Hepatocyte (in vitro differentiated cells): ENCODE results near the gene TRPM1. TPM values are rescaled to one million over a fixed set of nuclear protein-coding genes. Genes with fewer than 3 reads are reported as not detected.

Experiments used
- DNase-seq: peaks from one replicate; pipeline ENCODE4 v3.0.0-alpha.2; 2016; ENCODE audit warnings: low spot score
- H2AFZ ChIP-seq: fragments of 200-600 bp; sonication (generic); 2 replicates; pipeline ENCODE4 v1.6.0; 2016; ENCODE audit warnings: antibody characterized with exemption, mild to moderate bottlenecking
- H3K27ac ChIP-seq: fragments of 200-600 bp; sonication (generic); 2 replicates; pipeline ENCODE4 v1.5.1; 2016; ENCODE audit warnings: mild to moderate bottlenecking
- H3K27me3 ChIP-seq: fragments of 200-600 bp; sonication (generic); 2 replicates; pipeline ENCODE4 v1.6.1; 2016
- H3K36me3 ChIP-seq: fragments of 200-600 bp; sonication (generic); replicated peaks from 2 replicates; pipeline ENCODE4 v1.5.1; 2016; ENCODE audit warnings: low read depth; ENCODE audit not compliant: insufficient read depth
- H3K4me1 ChIP-seq: fragments of 200-600 bp; sonication (generic); 2 replicates; pipeline ENCODE4 v1.5.1; 2016; ENCODE audit warnings: mild to moderate bottlenecking, moderate library complexity; ENCODE audit not compliant: insufficient read depth
- H3K4me2 ChIP-seq: fragments of 200-600 bp; sonication (generic); 2 replicates; pipeline ENCODE4 v1.6.0; 2016
- H3K4me3 ChIP-seq: fragments of 200-600 bp; sonication (generic); 2 replicates; pipeline ENCODE4 v1.5.1; 2016; ENCODE audit warnings: mild to moderate bottlenecking
- H3K79me2 ChIP-seq: fragments of 200-600 bp; sonication (generic); 2 replicates; pipeline ENCODE4 v1.6.0; 2017; ENCODE audit warnings: mild to moderate bottlenecking
- H3K9me2 ChIP-seq: fragments of 200-600 bp; sonication (generic); replicated peaks from 2 replicates; pipeline ENCODE4 v1.6.0; 2017; ENCODE audit warnings: mild to moderate bottlenecking; ENCODE audit not compliant: insufficient read depth
- H3K9me3 ChIP-seq: fragments of 200-600 bp; sonication (generic); 2 replicates; pipeline ENCODE4 v1.5.1; 2016; ENCODE audit warnings: low read depth, mild to moderate bottlenecking
- H4K20me1 ChIP-seq: fragments of 200-600 bp; sonication (generic); 2 replicates; pipeline ENCODE4 v1.6.0; 2016; ENCODE audit warnings: mild to moderate bottlenecking; ENCODE audit not compliant: insufficient read depth, poor library complexity, severe bottlenecking
- CTCF ChIP-seq: fragments of 200-600 bp; sonication (generic); IDR thresholded peaks from 2 replicates; pipeline ENCODE4 v1.5.1; 2016; ENCODE audit warnings: antibody characterized with exemption, mild to moderate bottlenecking; ENCODE audit not compliant: poor library complexity
- EZH2 ChIP-seq: fragments of 200-600 bp; sonication (generic); IDR thresholded peaks from 2 replicates; pipeline ENCODE4 v1.6.1; 2016; ENCODE audit warnings: antibody characterized with exemption, mild to moderate bottlenecking, borderline replicate concordance
- EZH2phosphoT487 ChIP-seq: fragments of 200-600 bp; sonication (generic); IDR thresholded peaks from one replicate; pipeline ENCODE4 v1.6.1; 2018; ENCODE audit warnings: antibody characterized with exemption, mild to moderate bottlenecking, low read depth, moderate library complexity; ENCODE audit not compliant: unreplicated experiment, severe bottlenecking
- WGBS: methylation state at CpG from one replicate; pipeline ENCODE4 v1.1.6; 2016; ENCODE audit warnings: low lambda C conversion rate; ENCODE audit errors: missing lambda C conversion rate; 5-methylcytosine and 5-hydroxymethylcytosine counted together
- polyA plus RNA-seq: library from polyadenylated mRNA; unstranded; fragments of >200 nt; fragmentation: Nextera tagmentation; extraction: Ambion mirVana; gene quantifications from 2 replicates; pipeline ENCODE4 v1.2.1, GENCODE V29; 2016
- total RNA-seq: library from RNA; depleted of rRNA; stranded (reverse); fragments of >200 nt; gene quantifications from 2 replicates; pipeline ENCODE4 v1.2.3, GENCODE V29; 2014

Gene TRPM1
- total and polyA plus RNA-seq, 2 experiments from 2014 or later = not detected

- Histone ChIP-seq H3K36me3 (no peaks in the 10 kb centered on the region), H3K27ac (no peak overlapping the region), H3K4me3 (no peak overlapping the region), H3K4me2 (no peak overlapping the region), H3K9me3 (no peaks in the 10 kb centered on the region), H3K4me1 (peaks cover 5% of the 10 kb centered on the region), H3K79me2 (no peaks in the 10 kb centered on the region), H3K9me2 (no peaks in the 10 kb centered on the region), H2AFZ (no peak overlapping the region), H4K20me1 (no peaks in the 10 kb centered on the region), H3K27me3 (no peaks in the 10 kb centered on the region)
- TF ChIP-seq EZH2 (no peak), EZH2phosphoT487 (no peak), CTCF (no peak)
- DNase-seq = peak; percentile 33
- 69% methylated on average over 6 of the region's 6 CpGs for WGBS
These were observed 35.7 kb downstream of the TRPM1 start for GRCh38 chr15:31065824-31066223.

- H3K4me3 ChIP-seq = no peak overlapping the region
- no peak overlapping the region for H3K27ac ChIP-seq
- no peaks in the 10 kb centered on the region for H3K9me3 ChIP-seq
- no peaks in the 10 kb centered on the region for H4K20me1 ChIP-seq
- H3K27me3 ChIP-seq = no peaks in the 10 kb centered on the region
- WGBS = 86% methylated on average over 17 of the region's 17 CpGs
- no peak for DNase-seq
- no peaks in the 10 kb centered on the region for H3K4me1 ChIP-seq
- no peak overlapping the region for H2AFZ ChIP-seq
- H3K9me2 ChIP-seq = no peaks in the 10 kb centered on the region
- no peak overlapping the region for H3K4me2 ChIP-seq
- no peak for TF ChIP-seq EZH2phosphoT487
- no peak for TF ChIP-seq CTCF
- TF ChIP-seq EZH2 = no peak
- no peaks in the 10 kb centered on the region for H3K79me2 ChIP-seq
- H3K36me3 ChIP-seq = no peaks in the 10 kb centered on the region
These were observed 38.6 kb downstream of the TRPM1 start for GRCh38 chr15:31062911-31063310.

DNA sequence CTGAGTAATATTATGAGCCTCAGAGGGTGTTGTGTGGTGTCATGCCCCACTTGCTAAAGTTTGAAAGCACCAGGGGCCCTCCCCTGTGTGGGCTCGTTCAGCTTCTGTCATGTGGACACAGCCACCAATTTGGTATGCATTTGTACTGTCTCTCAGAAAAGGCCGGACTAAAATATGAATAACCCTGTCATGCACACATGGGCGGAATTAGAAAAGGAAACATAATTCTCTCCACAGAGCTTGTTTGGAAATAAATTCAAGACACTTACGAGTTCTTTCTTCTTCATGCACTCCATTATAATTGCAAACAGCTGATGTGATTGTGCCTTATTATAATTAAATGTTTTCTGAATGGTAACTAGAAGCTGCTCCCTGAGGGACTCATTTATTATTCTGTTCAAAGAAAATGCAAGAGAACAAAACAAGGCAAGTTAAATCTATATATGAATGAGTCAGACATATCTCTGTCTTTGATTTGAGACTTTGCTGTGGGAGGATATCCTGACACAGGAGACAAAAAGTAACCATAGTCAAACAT lies 39.1 kb downstream of the TRPM1 start:
- Histone ChIP-seq H3K36me3 (no peaks in the 10 kb centered on the region), H3K9me3 (no peaks in the 10 kb centered on the region), H4K20me1 (no peaks in the 10 kb centered on the region), H2AFZ (no peak overlapping the region), H3K9me2 (no peaks in the 10 kb centered on the region), H3K4me2 (no peak overlapping the region), H3K79me2 (no peaks in the 10 kb centered on the region), H3K27ac (no peak overlapping the region), H3K4me3 (no peak overlapping the region), H3K27me3 (no peaks in the 10 kb centered on the region), H3K4me1 (no peaks in the 10 kb centered on the region)
- no peak for DNase-seq
- TF ChIP-seq CTCF (no peak), EZH2phosphoT487 (no peak), EZH2 (no peak)
- 60% methylated on average over 4 of the region's 4 CpGs for WGBS
